WTC11 (cell line): ENCODE data around the gene CHST13. TPM values are rescaled to one million over a fixed set of nuclear protein-coding genes. Genes with fewer than 3 reads are reported as not detected.

Experiments used
- ATAC-seq: fragments of 200-7000 bp; cut with Tn5 transposase; 2 replicates; pipeline ENCODE4 v1.10.0; 2021; ENCODE audit warnings: mild to moderate bottlenecking, moderate library complexity
- CTCF ChIA-PET: fragments of 300-600 bp; sonication (Branson Sonifier 250); formaldehyde crosslinking; loops from one replicate; lab custom pipeline; 2021; ENCODE audit warnings: antibody characterized with exemption; lab: Charles Lee
- POLR2A ChIA-PET: fragments of 350-600 bp; sonication (Branson Sonifier 250); formaldehyde crosslinking; loops from one replicate; lab custom pipeline; 2021; ENCODE audit warnings: antibody characterized with exemption; lab: Charles Lee
- DNase-seq: peaks from one replicate; pipeline ENCODE4 v3.0.0; 2021; ENCODE audit warnings: low spot score
- H3K27ac Mint-ChIP-seq: 2 replicates; pipeline ENCODE4 v1.8.0; 2021; ENCODE audit warnings: mixed read lengths
- H3K27me3 Mint-ChIP-seq: 2 replicates; pipeline ENCODE4 v1.8.0; 2021; ENCODE audit warnings: low read depth, mild to moderate bottlenecking, moderate library complexity, mixed read lengths
- H3K36me3 Mint-ChIP-seq: 2 replicates; pipeline ENCODE4 v1.8.0; 2021; ENCODE audit warnings: mixed read lengths
- H3K4me1 Mint-ChIP-seq: 2 replicates; pipeline ENCODE4 v1.8.0; 2022; ENCODE audit warnings: mixed read lengths
- H3K4me3 Mint-ChIP-seq: 2 replicates; pipeline ENCODE4 v1.8.0; 2021; ENCODE audit warnings: mild to moderate bottlenecking, moderate library complexity, mixed read lengths
- H3K9me3 Mint-ChIP-seq: 2 replicates; pipeline ENCODE4 v1.8.0; 2021; ENCODE audit warnings: mixed read lengths
- ESRRA ChIP-seq: sonication (generic); formaldehyde crosslinking; IDR thresholded peaks from 2 replicates; pipeline ENCODE4 v1.8.1; 2022; ENCODE audit warnings: mild to moderate bottlenecking, missing genetic modification reagents, borderline replicate concordance
- ETV6 ChIP-seq: sonication (generic); formaldehyde crosslinking; IDR thresholded peaks from 2 replicates; pipeline ENCODE4 v1.8.1; 2022; ENCODE audit warnings: mild to moderate bottlenecking, missing genetic modification reagents
- IRF1 ChIP-seq: sonication (generic); formaldehyde crosslinking; IDR thresholded peaks from 2 replicates; pipeline ENCODE4 v1.8.0; 2023; ENCODE audit warnings: missing genetic modification reagents
- JAZF1 ChIP-seq: fragments of 250-450 bp; sonication (Bioruptor Pico); IDR thresholded peaks from 2 replicates; pipeline ENCODE4 v1.9.0; 2021; ENCODE audit warnings: moderate library complexity, mild to moderate bottlenecking, inconsistent platforms
- JUN ChIP-seq: sonication (generic); formaldehyde crosslinking; IDR thresholded peaks from 2 replicates; pipeline ENCODE4 v1.8.0; 2023; ENCODE audit warnings: mild to moderate bottlenecking, missing genetic modification reagents
- NFE2L1 ChIP-seq: sonication (generic); formaldehyde crosslinking; IDR thresholded peaks from 2 replicates; pipeline ENCODE4 v1.8.1; 2023; ENCODE audit warnings: missing genetic modification reagents
- NFYB ChIP-seq: sonication (generic); formaldehyde crosslinking; conservative IDR thresholded peaks from 2 replicates; pipeline ENCODE4 v1.8.0; 2022; ENCODE audit warnings: low read depth, missing genetic modification reagents
- NR2C2 ChIP-seq: sonication (generic); formaldehyde crosslinking; IDR thresholded peaks from 2 replicates; pipeline ENCODE4 v1.8.0; 2022; ENCODE audit warnings: mild to moderate bottlenecking, missing genetic modification reagents
- OVOL2 ChIP-seq: fragments of 250-450 bp; sonication (Bioruptor Pico); IDR thresholded peaks from 2 replicates; pipeline ENCODE4 v1.9.0; 2021; ENCODE audit warnings: mild to moderate bottlenecking, borderline replicate concordance
- PREB ChIP-seq: sonication (generic); formaldehyde crosslinking; IDR thresholded peaks from 2 replicates; pipeline ENCODE4 v1.8.1; 2022; ENCODE audit warnings: mild to moderate bottlenecking, missing genetic modification reagents, moderate library complexity, borderline replicate concordance
- ZBTB21 ChIP-seq: sonication (generic); formaldehyde crosslinking; IDR thresholded peaks from 2 replicates; pipeline ENCODE4 v1.8.1; 2023; ENCODE audit warnings: mild to moderate bottlenecking, missing genetic modification reagents, borderline replicate concordance
- ZNF219 ChIP-seq: sonication (generic); formaldehyde crosslinking; IDR thresholded peaks from 2 replicates; pipeline ENCODE4 v1.8.0; 2023; ENCODE audit warnings: missing genetic modification reagents, mild to moderate bottlenecking, borderline replicate concordance
- ZNF317 ChIP-seq: sonication (generic); formaldehyde crosslinking; IDR thresholded peaks from 2 replicates; pipeline ENCODE4 v1.8.1; 2023; ENCODE audit warnings: low read depth, mild to moderate bottlenecking, moderate library complexity, missing genetic modification reagents, borderline replicate concordance
- ZNF671 ChIP-seq: fragments of 250-450 bp; sonication (Bioruptor Pico); IDR thresholded peaks from 2 replicates; pipeline ENCODE4 v1.8.0; 2021; ENCODE audit warnings: mild to moderate bottlenecking
- total RNA-seq: library from RNA; stranded (reverse); gene quantifications from 3 replicates; pipeline ENCODE4 v1.2.3, GENCODE V29; 2021
- TF ChIP-seq, protein P1 (sequence below): sonication (generic); formaldehyde crosslinking; IDR thresholded peaks from 2 replicates; pipeline ENCODE4 v1.8.1; 2022; ENCODE audit warnings: low read depth, mild to moderate bottlenecking, moderate library complexity, missing genetic modification reagents, borderline replicate concordance
- TF ChIP-seq, protein P2 (sequence below): sonication (generic); formaldehyde crosslinking; IDR thresholded peaks from 2 replicates; pipeline ENCODE4 v1.8.1; 2023; ENCODE audit warnings: mild to moderate bottlenecking, moderate library complexity, missing genetic modification reagents
- TF ChIP-seq, protein P3 (sequence below): sonication (generic); formaldehyde crosslinking; IDR thresholded peaks from 2 replicates; pipeline ENCODE4 v1.8.0; 2022; ENCODE audit warnings: mild to moderate bottlenecking, missing genetic modification reagents
- TF ChIP-seq, protein P4 (sequence below): sonication (generic); formaldehyde crosslinking; IDR thresholded peaks from 2 replicates; pipeline ENCODE4 v1.8.1; 2023; ENCODE audit warnings: mild to moderate bottlenecking, missing genetic modification reagents, moderate library complexity
- TF ChIP-seq, protein P5 (sequence below): fragments of 250-450 bp; sonication (Bioruptor Pico); IDR thresholded peaks from 2 replicates; pipeline ENCODE4 v1.9.0; 2021; ENCODE audit warnings: mild to moderate bottlenecking

The CHST13 gene
- total RNA-seq, 1 experiment from 2014 or later = 4.1 TPM

DNA sequence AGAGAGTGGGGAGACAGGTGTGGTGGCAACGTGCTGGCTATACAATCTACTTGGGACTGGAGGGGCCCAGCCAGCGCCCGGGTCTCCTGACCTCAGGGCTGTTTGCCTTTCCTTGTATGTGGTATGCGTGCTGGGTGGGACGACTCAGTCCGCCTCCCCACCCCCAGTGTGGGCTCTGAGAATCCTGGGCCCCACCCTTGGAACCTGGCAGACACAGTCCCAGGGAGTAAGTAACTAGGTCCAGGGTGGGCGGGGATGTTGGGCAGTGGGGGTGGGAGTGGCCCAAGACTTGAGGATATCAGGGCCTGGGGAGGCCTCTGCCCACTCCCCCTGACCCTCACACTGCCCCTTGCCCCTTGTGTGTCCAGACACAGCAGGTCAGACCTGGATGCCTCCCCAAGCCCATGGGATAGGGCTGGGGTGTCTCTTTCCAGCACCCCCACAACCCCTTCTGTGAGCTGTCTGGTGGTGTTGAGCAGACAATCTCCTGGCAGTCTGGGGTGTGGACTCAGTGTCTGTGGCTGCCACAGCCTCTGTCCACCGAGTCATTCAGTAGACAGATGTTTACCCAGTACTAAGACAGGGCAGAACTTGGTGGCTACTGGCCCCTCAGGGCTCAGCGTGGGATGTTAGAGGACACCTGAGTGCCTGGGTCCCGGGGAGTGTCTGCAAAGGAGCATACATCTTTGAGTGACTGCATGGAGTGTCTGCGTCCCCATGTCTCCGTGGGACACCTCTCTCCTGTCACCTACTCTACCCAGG lies 1.3 kb downstream of the CHST13 start:
- ChIA-PET CTCF (interaction anchor here (1.7 to 2.9 kb wide), 4 partner anchors 35 to 948 kb away, joined by 4 to 12 read pairs (median 4); partner anchors contain the start of gene PLXNA1), POLR2A (no interaction called here)
- Mint-ChIP-seq H3K4me1 (peaks cover 14% of the 10 kb centered on the region), H3K4me3 (peak overlapping the region; percentile 63), H3K27me3 (peaks cover 23% of the 10 kb centered on the region), H3K27ac (no peak overlapping the region), H3K36me3 (no peaks in the 10 kb centered on the region), H3K9me3 (no peaks in the 10 kb centered on the region)
- no peak for TF ChIP-seq ZNF671
- TF ChIP-seq NFE2L1 = no peak
- TF ChIP-seq ZNF219 (CRISPR knock-in tag) = no peak
- TF ChIP-seq, protein P1, sequence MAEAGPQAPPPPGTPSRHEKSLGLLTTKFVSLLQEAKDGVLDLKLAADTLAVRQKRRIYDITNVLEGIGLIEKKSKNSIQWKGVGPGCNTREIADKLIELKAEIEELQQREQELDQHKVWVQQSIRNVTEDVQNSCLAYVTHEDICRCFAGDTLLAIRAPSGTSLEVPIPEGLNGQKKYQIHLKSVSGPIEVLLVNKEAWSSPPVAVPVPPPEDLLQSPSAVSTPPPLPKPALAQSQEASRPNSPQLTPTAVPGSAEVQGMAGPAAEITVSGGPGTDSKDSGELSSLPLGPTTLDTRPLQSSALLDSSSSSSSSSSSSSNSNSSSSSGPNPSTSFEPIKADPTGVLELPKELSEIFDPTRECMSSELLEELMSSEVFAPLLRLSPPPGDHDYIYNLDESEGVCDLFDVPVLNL = no peak
- TF ChIP-seq JAZF1 (CRISPR knock-in tag) = no peak
- no peak for TF ChIP-seq ESRRA (CRISPR knock-in tag)
- TF ChIP-seq OVOL2 (CRISPR knock-in tag) = no peak
- TF ChIP-seq NFYB = no peak
- TF ChIP-seq JUN (CRISPR knock-in tag) = no peak
- TF ChIP-seq IRF1 (CRISPR knock-in tag) = no peak
- no peak for TF ChIP-seq ETV6
- TF ChIP-seq, protein P2, sequence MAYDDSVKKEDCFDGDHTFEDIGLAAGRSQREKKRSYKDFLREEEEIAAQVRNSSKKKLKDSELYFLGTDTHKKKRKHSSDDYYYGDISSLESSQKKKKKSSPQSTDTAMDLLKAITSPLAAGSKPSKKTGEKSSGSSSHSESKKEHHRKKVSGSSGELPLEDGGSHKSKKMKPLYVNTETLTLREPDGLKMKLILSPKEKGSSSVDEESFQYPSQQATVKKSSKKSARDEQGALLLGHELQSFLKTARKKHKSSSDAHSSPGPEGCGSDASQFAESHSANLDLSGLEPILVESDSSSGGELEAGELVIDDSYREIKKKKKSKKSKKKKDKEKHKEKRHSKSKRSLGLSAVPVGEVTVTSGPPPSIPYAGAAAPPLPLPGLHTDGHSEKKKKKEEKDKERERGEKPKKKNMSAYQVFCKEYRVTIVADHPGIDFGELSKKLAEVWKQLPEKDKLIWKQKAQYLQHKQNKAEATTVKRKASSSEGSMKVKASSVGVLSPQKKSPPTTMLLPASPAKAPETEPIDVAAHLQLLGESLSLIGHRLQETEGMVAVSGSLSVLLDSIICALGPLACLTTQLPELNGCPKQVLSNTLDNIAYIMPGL (CRISPR knock-in tag) = no peak
- TF ChIP-seq PREB (CRISPR knock-in tag) = no peak
- TF ChIP-seq, protein P3, sequence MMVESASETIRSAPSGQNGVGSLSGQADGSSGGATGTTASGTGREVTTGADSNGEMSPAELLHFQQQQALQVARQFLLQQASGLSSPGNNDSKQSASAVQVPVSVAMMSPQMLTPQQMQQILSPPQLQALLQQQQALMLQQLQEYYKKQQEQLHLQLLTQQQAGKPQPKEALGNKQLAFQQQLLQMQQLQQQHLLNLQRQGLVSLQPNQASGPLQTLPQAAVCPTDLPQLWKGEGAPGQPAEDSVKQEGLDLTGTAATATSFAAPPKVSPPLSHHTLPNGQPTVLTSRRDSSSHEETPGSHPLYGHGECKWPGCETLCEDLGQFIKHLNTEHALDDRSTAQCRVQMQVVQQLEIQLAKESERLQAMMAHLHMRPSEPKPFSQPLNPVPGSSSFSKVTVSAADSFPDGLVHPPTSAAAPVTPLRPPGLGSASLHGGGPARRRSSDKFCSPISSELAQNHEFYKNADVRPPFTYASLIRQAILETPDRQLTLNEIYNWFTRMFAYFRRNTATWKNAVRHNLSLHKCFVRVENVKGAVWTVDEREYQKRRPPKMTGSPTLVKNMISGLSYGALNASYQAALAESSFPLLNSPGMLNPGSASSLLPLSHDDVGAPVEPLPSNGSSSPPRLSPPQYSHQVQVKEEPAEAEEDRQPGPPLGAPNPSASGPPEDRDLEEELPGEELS (CRISPR knock-in tag) = no peak
- TF ChIP-seq ZBTB21 (CRISPR knock-in tag) = no peak
- TF ChIP-seq ZNF317 (CRISPR knock-in tag) = no peak
- no peak for TF ChIP-seq NR2C2 (CRISPR knock-in tag)
- TF ChIP-seq, protein P4, sequence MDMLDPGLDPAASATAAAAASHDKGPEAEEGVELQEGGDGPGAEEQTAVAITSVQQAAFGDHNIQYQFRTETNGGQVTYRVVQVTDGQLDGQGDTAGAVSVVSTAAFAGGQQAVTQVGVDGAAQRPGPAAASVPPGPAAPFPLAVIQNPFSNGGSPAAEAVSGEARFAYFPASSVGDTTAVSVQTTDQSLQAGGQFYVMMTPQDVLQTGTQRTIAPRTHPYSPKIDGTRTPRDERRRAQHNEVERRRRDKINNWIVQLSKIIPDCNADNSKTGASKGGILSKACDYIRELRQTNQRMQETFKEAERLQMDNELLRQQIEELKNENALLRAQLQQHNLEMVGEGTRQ (CRISPR knock-in tag) = no peak
- TF ChIP-seq, protein P5, sequence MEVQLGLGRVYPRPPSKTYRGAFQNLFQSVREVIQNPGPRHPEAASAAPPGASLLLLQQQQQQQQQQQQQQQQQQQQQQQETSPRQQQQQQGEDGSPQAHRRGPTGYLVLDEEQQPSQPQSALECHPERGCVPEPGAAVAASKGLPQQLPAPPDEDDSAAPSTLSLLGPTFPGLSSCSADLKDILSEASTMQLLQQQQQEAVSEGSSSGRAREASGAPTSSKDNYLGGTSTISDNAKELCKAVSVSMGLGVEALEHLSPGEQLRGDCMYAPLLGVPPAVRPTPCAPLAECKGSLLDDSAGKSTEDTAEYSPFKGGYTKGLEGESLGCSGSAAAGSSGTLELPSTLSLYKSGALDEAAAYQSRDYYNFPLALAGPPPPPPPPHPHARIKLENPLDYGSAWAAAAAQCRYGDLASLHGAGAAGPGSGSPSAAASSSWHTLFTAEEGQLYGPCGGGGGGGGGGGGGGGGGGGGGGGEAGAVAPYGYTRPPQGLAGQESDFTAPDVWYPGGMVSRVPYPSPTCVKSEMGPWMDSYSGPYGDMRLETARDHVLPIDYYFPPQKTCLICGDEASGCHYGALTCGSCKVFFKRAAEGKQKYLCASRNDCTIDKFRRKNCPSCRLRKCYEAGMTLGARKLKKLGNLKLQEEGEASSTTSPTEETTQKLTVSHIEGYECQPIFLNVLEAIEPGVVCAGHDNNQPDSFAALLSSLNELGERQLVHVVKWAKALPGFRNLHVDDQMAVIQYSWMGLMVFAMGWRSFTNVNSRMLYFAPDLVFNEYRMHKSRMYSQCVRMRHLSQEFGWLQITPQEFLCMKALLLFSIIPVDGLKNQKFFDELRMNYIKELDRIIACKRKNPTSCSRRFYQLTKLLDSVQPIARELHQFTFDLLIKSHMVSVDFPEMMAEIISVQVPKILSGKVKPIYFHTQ (CRISPR knock-in tag) = no peak
- no peak for DNase-seq
- ATAC-seq = no peak
